Measurements from ENCODE around the gene CIPC. TPM values are rescaled to one million over a fixed set of nuclear protein-coding genes. Genes with fewer than 3 reads are reported as not detected.

Gene CIPC
- total RNA-seq, 1 experiment from 2014 or later: 66.3 TPM

- Histone ChIP-seq H3K9me3 (ENCODE audit: insufficient read depth, low read depth) (no peaks in the 10 kb centered on the region), H3K27ac (no peak overlapping the region), H3K36me3 (ENCODE audit: low read depth) (no peaks in the 10 kb centered on the region), H2AFZ (no peak overlapping the region), H3K4me2 (no peak overlapping the region), H3K4me1 (replicated peaks; ENCODE audit: insufficient read depth) (peaks cover 53% of the 10 kb centered on the region), H4K20me1 (ENCODE audit: insufficient read depth) (no peaks in the 10 kb centered on the region), H3F3A (ENCODE audit: insufficient read depth, low read depth) (peaks cover 23% of the 10 kb centered on the region), H3K4me3 (no peak overlapping the region), H3K27me3 (ENCODE audit: insufficient read depth, low read depth) (no peaks in the 10 kb centered on the region), H3K9me2 (ENCODE audit: insufficient read depth) (no peaks in the 10 kb centered on the region), H3K79me2 (ENCODE audit: low read depth) (no peaks in the 10 kb centered on the region)
- ChIA-PET CTCF (interaction anchor here (0.5 to 2.7 kb wide), 5 partner anchors 9 to 151 kb away, joined by 3 to 15 read pairs (median 4); no protein-coding TSS in a partner anchor), POLR2A (ENCODE audit: unreplicated experiment) (interaction anchor here (0.5 to 1.0 kb wide), 3 partner anchors 18 to 86 kb away, joined by 3 to 9 read pairs (median 3); partner anchors contain the start of gene CIPC)
- no TSS peak for BruUV-seq (replicated peaks)
- intact Hi-C loops (cut with micrococcal nuclease; ENCODE audit: unreplicated experiment): no loop called here
- TF ChIP-seq CTCF (conservative IDR thresholded peaks at IDR 0.05) (no peak), EZH2 (IDR thresholded peaks at IDR 0.05; ENCODE audit: low read depth) (no peak)
- no peak for DNase-seq
Observed at GRCh38 chr14:77063571-77064171, 34.4 kb upstream of the CIPC start.

- no peaks in the 10 kb centered on the region for H3K9me3 ChIP-seq (ENCODE audit: insufficient read depth, low read depth)
- H3K4me1 ChIP-seq (replicated peaks; ENCODE audit: insufficient read depth): peaks cover 48% of the 10 kb centered on the region
- TF ChIP-seq EZH2 (IDR thresholded peaks at IDR 0.05; ENCODE audit: low read depth) (no peak), CTCF (conservative IDR thresholded peaks at IDR 0.05) (no peak)
- H3K4me3 ChIP-seq: no peak overlapping the region
- H3K27me3 ChIP-seq (ENCODE audit: insufficient read depth, low read depth): no peaks in the 10 kb centered on the region
- H3K79me2 ChIP-seq (ENCODE audit: low read depth): no peaks in the 10 kb centered on the region
- H4K20me1 ChIP-seq (ENCODE audit: insufficient read depth): no peaks in the 10 kb centered on the region
- H3K9me2 ChIP-seq (ENCODE audit: insufficient read depth): no peaks in the 10 kb centered on the region
- peaks cover 15% of the 10 kb centered on the region; the same call in 1 of the 2 replicates for H3F3A ChIP-seq (ENCODE audit: insufficient read depth, low read depth)
- H2AFZ ChIP-seq: no peak overlapping the region
- no TSS peak for BruUV-seq (replicated peaks)
- no peak for DNase-seq
- ChIA-PET POLR2A (ENCODE audit: unreplicated experiment) (interaction anchor here (0.7 kb wide), 1 partner anchor 87 kb away, joined by 3 read pairs; no protein-coding TSS in a partner anchor), CTCF (interaction anchor here (0.5 to 2.7 kb wide), 8 partner anchors 19 to 192 kb away, joined by 3 to 16 read pairs (median 6); no protein-coding TSS in a partner anchor)
- H3K36me3 ChIP-seq (ENCODE audit: low read depth): no peaks in the 10 kb centered on the region
- H3K4me2 ChIP-seq: no peak overlapping the region
- H3K27ac ChIP-seq: no peak overlapping the region
- intact Hi-C loops (cut with micrococcal nuclease; ENCODE audit: unreplicated experiment): no loop called here
Observed at GRCh38 chr14:77064521-77065178, 33.4 kb upstream of the CIPC start.

- ChIA-PET CTCF (interaction anchor here (0.5 to 8.2 kb wide), 10 partner anchors 13 to 193 kb away, joined by 3 to 151 read pairs (median 6); no protein-coding TSS in a partner anchor), POLR2A (ENCODE audit: unreplicated experiment) (interaction anchor here (0.6 to 0.7 kb wide), 4 partner anchors 20 to 185 kb away, joined by 5 to 11 read pairs (median 6); no protein-coding TSS in a partner anchor)
- no peak for TF ChIP-seq EZH2 (IDR thresholded peaks at IDR 0.05; ENCODE audit: low read depth)
- TF ChIP-seq CTCF (conservative IDR thresholded peaks at IDR 0.05): no peak
- no peaks in the 10 kb centered on the region for H4K20me1 ChIP-seq (ENCODE audit: insufficient read depth)
- H3K9me3 ChIP-seq (ENCODE audit: insufficient read depth, low read depth): no peaks in the 10 kb centered on the region
- no peaks in the 10 kb centered on the region for H3K9me2 ChIP-seq (ENCODE audit: insufficient read depth)
- intact Hi-C loops (cut with micrococcal nuclease; ENCODE audit: unreplicated experiment): no loop called here
- H3K27me3 ChIP-seq (ENCODE audit: insufficient read depth, low read depth): no peaks in the 10 kb centered on the region
- H3K4me1 ChIP-seq (replicated peaks; ENCODE audit: insufficient read depth): peaks cover 48% of the 10 kb centered on the region
- no peak overlapping the region for H3K27ac ChIP-seq
- H3K4me3 ChIP-seq: no peak overlapping the region
- BruUV-seq (replicated peaks): no TSS peak
- no peak overlapping the region for H2AFZ ChIP-seq
- H3K4me2 ChIP-seq: no peak overlapping the region
- no peak for DNase-seq
- peaks cover 7% of the 10 kb centered on the region; the same call in 1 of the 2 replicates for H3F3A ChIP-seq (ENCODE audit: insufficient read depth, low read depth)
- no peaks in the 10 kb centered on the region for H3K36me3 ChIP-seq (ENCODE audit: low read depth)
- H3K79me2 ChIP-seq (ENCODE audit: low read depth): no peaks in the 10 kb centered on the region
Observed at GRCh38 chr14:77065851-77066577, 32.0 kb upstream of the CIPC start.
